CD4-positive, CD25-positive, alpha-beta regulatory T cell (primary cell): Measurements from ENCODE around the gene MAPKAP1. TPM values are rescaled to one million over a fixed set of nuclear protein-coding genes. Genes with fewer than 3 reads are reported as not detected.

Experiments
- ATAC-seq, 2 donors: fragments of 150-1000 bp; cut with Tn5 transposase; one replicate each; pipeline ENCODE4 v1.10.0; 2021; ENCODE audit warnings: low read depth in 2 of 2, moderate number of reproducible peaks in 2 of 2, moderate library complexity in 1 of 2
- DNase-seq, 3 donors: peaks; one replicate each; pipeline versions ENCODE4 v3.0.0 to v3.0.0-alpha.2; 2012 to 2022; ENCODE audit warnings: mixed read lengths in 1 of 3
- H3K27ac ChIP-seq: one replicate; pipeline ENCODE4 v1.7.0; 2013; ENCODE audit warnings: mild to moderate bottlenecking, low read length; ENCODE audit not compliant: insufficient read depth, poor library complexity, severe bottlenecking
- H3K27me3 ChIP-seq: one replicate; pipeline ENCODE4 v1.7.0; 2013; ENCODE audit warnings: low read length; ENCODE audit not compliant: control insufficient read depth, insufficient read depth
- H3K36me3 ChIP-seq: one replicate; pipeline ENCODE4 v1.7.0; 2013; ENCODE audit warnings: mild to moderate bottlenecking, low read length, moderate library complexity; ENCODE audit not compliant: control insufficient read depth, insufficient read depth
- H3K4me1 ChIP-seq: 2 replicates; pipeline ENCODE4 v1.7.0; 2013; ENCODE audit warnings: mild to moderate bottlenecking, low read length; ENCODE audit not compliant: insufficient read depth, control insufficient read depth, poor library complexity, severe bottlenecking
- H3K4me3 ChIP-seq: one replicate; pipeline ENCODE4 v1.7.0; 2013; ENCODE audit warnings: low read depth, mild to moderate bottlenecking, low read length, moderate library complexity
- H3K9me3 ChIP-seq, 2 experiments: 1 replicate in 1 of 2; 2 replicates in 1 of 2; pipeline ENCODE4 v1.7.0; 2013; ENCODE audit warnings: low read length in 2 of 2, mild to moderate bottlenecking in 1 of 2, moderate library complexity in 1 of 2; ENCODE audit not compliant: control insufficient read depth in 2 of 2
- H3K27ac Mint-ChIP-seq, 3 donors: one replicate each; pipeline ENCODE4 v1.8.0; 2020 to 2022; ENCODE audit warnings: mild to moderate bottlenecking in 3 of 3, mixed read lengths in 3 of 3, moderate library complexity in 2 of 3
- H3K27me3 Mint-ChIP-seq: one replicate; pipeline ENCODE4 v1.8.0; 2022; ENCODE audit warnings: mild to moderate bottlenecking, mixed read lengths
- H3K36me3 Mint-ChIP-seq: one replicate; pipeline ENCODE4 v1.8.0; 2020; ENCODE audit warnings: mixed read lengths
- H3K4me1 Mint-ChIP-seq, 4 donors: one replicate each; pipeline ENCODE4 v1.8.0; 2020 to 2022; ENCODE audit warnings: mixed read lengths in 4 of 4, mild to moderate bottlenecking in 1 of 4
- H3K4me3 Mint-ChIP-seq, 4 donors: one replicate each; pipeline ENCODE4 v1.8.0; 2020 to 2022; ENCODE audit warnings: mild to moderate bottlenecking in 4 of 4, mixed read lengths in 4 of 4, moderate library complexity in 3 of 4
- H3K9me3 Mint-ChIP-seq, 7 donors: one replicate each; pipeline ENCODE4 v1.8.0; 2020 to 2022; ENCODE audit warnings: mixed read lengths in 7 of 7, mild to moderate bottlenecking in 3 of 7, moderate library complexity in 2 of 7
- polyA plus RNA-seq, 4 donors: library from polyadenylated mRNA; unstranded; fragments of 300-500 nt; fragmentation: Illumina TruSeq; gene quantifications; one replicate each; pipeline ENCODE4 v1.2.3, GENCODE V29; 2021
- total RNA-seq: library from RNA; stranded (reverse); gene quantifications from one replicate; pipeline ENCODE4 v1.2.3, GENCODE V29; 2022

The MAPKAP1 gene
- total and polyA plus RNA-seq, 5 donors from 2014 or later = 40.8 to 53.2 (median 47.3) TPM

DNA sequence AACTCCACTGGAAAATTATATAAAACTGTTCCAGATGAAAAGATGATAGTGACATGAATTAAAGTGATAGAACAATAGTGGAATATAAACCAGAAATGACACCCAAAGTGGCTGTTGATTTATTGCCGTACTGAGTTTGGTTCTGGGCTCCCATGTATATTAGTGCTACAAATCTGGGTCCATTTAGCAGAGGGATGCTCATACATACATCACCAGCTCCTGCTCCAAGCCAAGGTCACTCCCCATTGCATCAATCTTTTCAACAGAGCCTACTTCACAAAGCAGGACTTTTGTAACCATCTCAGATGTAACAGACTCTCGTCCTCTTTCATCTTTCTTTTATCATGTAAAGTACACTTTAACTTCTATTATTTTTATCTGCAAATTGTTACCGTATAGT is 236.8 kb downstream of the MAPKAP1 start:
- ATAC-seq (no peak), DNase-seq (no peak)
- peaks cover 0 to 5% (median 2%) of the 10 kb centered on the region in 4 donors for H3K4me1 Mint-ChIP-seq
- peak overlapping the region in 1 of 3 donors; percentile 76 for H3K27ac Mint-ChIP-seq
- H3K36me3 Mint-ChIP-seq = peaks cover 19% of the 10 kb centered on the region
- Histone ChIP-seq H3K27ac (no peak overlapping the region), H3K36me3 (peaks cover 28% of the 10 kb centered on the region), H3K9me3 (no peaks in the 10 kb centered on the region), H3K4me1 (no peaks in the 10 kb centered on the region), H3K27me3 (no peaks in the 10 kb centered on the region), H3K4me3 (no peak overlapping the region)
- peaks cover 0 to 1% (median 0%) of the 10 kb centered on the region in 7 donors for H3K9me3 Mint-ChIP-seq
- no peak overlapping the region for H3K4me3 Mint-ChIP-seq
- H3K27me3 Mint-ChIP-seq = no peaks in the 10 kb centered on the region

DNA sequence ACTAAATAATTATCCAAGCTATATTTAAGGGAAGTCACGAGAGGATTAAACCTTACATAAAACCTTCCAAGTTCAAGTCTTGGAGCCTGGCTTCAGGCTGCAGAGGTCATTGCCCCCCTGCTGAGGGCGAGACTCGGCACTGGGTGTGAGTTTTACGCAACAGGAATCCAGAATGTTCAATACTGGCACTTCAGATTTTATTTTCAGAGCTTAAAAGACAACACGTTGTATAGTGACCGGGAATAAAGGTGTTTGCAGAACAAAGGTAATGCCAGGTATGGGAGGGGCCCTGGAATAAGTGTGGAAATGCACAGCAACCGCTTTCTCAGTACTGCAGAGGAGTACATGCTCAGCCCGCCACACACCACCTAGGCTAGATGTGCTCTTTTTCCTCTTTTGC is 238.4 kb downstream of the MAPKAP1 start:
- DNase-seq = no peak
- H3K4me1 Mint-ChIP-seq = peaks cover 0 to 5% (median 2%) of the 10 kb centered on the region in 4 donors
- H3K36me3 Mint-ChIP-seq = peaks cover 18% of the 10 kb centered on the region
- H3K36me3 ChIP-seq = peaks cover 22% of the 10 kb centered on the region
- no peaks in the 10 kb centered on the region for H3K27me3 Mint-ChIP-seq
- ATAC-seq = no peak
- peaks cover 0 to 1% (median 0%) of the 10 kb centered on the region in 7 donors for H3K9me3 Mint-ChIP-seq
- no peak overlapping the region for H3K4me3 ChIP-seq
- H3K27ac ChIP-seq = no peak overlapping the region
- H3K4me1 ChIP-seq = no peaks in the 10 kb centered on the region
- H3K27ac Mint-ChIP-seq = no peak overlapping the region
- H3K9me3 ChIP-seq = no peaks in the 10 kb centered on the region
- H3K4me3 Mint-ChIP-seq = no peak overlapping the region
- no peaks in the 10 kb centered on the region for H3K27me3 ChIP-seq

DNA sequence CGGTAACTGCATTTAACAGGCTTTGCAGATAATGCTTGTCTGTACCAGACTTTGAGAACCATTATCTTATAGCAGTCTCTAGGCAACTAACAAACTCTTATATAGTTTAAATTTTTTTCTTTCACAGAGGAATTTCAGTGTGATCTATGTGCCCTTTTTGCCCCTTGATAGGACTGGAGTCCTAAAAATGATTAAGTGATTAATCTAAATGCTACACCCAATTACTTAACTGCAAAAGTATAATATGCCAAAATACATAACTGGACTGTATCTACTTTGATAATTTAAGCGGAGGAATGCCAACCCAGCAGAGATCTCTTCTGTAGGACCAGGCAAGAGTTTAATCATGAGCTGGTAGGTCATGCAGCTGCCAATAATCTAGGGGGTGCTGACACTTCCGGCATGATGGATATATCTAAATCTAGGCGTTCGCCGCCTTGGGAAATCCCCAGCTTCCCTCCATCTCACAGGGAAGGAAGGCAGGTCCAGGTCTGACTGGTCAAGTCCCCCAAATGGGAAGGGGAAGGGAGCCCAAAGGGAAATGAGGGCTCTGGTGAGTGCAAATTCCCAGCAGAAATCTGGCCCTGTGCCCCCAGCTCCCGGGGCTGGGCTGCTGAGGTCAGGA is 239.8 kb downstream of the MAPKAP1 start:
- Mint-ChIP-seq H3K36me3 (peaks cover 22% of the 10 kb centered on the region), H3K4me3 (no peak overlapping the region), H3K27ac (no peak overlapping the region), H3K4me1 (no peaks in the 10 kb centered on the region), H3K27me3 (no peaks in the 10 kb centered on the region), H3K9me3 (peaks cover 0 to 1% (median 0%) of the 10 kb centered on the region in 7 donors)
- no peaks in the 10 kb centered on the region for H3K4me1 ChIP-seq
- ATAC-seq (no peak), DNase-seq (no peak)
- H3K27me3 ChIP-seq = no peaks in the 10 kb centered on the region
- peaks cover 22% of the 10 kb centered on the region for H3K36me3 ChIP-seq
- no peak overlapping the region for H3K4me3 ChIP-seq
- H3K27ac ChIP-seq = no peak overlapping the region
- no peaks in the 10 kb centered on the region for H3K9me3 ChIP-seq

DNA sequence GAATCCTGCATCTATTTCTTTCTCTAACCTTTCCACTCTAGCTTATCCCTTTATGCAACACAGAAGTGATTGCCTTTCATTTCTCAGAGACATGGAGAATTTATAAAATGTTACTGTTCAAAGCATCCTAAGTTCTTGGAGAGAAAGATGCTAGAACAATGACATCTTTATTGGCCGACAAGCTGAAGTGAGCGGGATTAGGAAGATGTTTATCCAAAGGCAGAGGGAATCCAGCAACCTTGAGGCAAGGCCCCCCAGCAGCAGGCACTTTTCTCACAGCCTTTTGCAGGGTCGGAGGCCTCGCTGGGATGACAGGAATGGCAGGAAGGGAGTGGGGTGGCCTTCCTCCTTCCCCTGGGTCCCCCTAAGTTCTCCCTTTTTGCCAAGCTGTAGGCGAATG is 240.6 kb downstream of the MAPKAP1 start:
- Mint-ChIP-seq H3K4me1 (no peaks in the 10 kb centered on the region), H3K27me3 (no peaks in the 10 kb centered on the region), H3K4me3 (no peak overlapping the region), H3K36me3 (peaks cover 29% of the 10 kb centered on the region), H3K27ac (no peak overlapping the region), H3K9me3 (peaks cover 0 to 1% (median 0%) of the 10 kb centered on the region in 7 donors)
- peaks cover 25% of the 10 kb centered on the region for H3K36me3 ChIP-seq
- no peak for DNase-seq
- no peaks in the 10 kb centered on the region for H3K4me1 ChIP-seq
- no peaks in the 10 kb centered on the region for H3K27me3 ChIP-seq
- no peak overlapping the region for H3K27ac ChIP-seq
- no peak for ATAC-seq
- H3K9me3 ChIP-seq = no peaks in the 10 kb centered on the region
- H3K4me3 ChIP-seq = no peak overlapping the region

DNA sequence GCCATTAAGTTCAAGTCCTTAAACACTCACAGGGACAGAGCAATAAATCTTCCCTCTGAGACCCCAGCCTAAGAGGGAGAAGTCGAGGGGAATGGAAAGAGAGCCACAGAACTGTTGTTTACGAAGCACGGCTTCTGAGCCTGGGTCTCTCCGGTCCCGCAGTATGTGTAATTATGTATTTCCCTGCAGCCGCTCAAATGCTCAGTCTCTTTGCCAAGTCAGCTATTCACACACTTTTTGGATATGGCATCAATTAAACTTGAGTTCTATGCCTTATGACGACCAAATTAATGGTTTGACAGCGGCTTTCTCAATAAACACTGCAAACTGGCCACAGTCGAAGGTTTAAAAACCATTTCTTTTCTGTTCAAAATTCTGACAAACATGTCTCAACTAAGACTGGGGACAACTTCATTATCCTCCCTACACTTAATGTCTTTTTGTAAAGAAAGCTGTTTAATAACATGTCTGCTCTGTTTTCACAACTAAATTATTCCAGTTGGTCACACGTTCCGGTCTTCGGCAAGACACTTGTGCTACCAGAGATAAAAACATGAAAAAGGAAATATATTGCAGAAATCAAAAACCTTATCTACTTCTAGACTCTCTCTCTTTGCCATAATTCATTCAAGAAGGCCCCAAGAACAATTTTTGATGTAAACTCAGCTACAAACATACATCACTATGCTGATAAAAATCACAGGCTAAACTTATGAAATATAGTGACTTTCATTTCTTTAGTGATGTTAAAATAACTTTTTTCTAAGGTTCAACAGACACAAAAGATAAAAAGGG is 242.2 kb downstream of the MAPKAP1 start:
- H3K27me3 ChIP-seq = no peaks in the 10 kb centered on the region
- ATAC-seq (no peak), DNase-seq (no peak)
- Mint-ChIP-seq H3K4me1 (no peaks in the 10 kb centered on the region), H3K27me3 (no peaks in the 10 kb centered on the region), H3K27ac (no peak overlapping the region), H3K9me3 (no peaks in the 10 kb centered on the region), H3K36me3 (peaks cover 37% of the 10 kb centered on the region), H3K4me3 (no peak overlapping the region)
- no peak overlapping the region for H3K4me3 ChIP-seq
- H3K36me3 ChIP-seq = peaks cover 33% of the 10 kb centered on the region
- H3K9me3 ChIP-seq = no peaks in the 10 kb centered on the region
- no peaks in the 10 kb centered on the region for H3K4me1 ChIP-seq
- H3K27ac ChIP-seq = no peak overlapping the region

DNA sequence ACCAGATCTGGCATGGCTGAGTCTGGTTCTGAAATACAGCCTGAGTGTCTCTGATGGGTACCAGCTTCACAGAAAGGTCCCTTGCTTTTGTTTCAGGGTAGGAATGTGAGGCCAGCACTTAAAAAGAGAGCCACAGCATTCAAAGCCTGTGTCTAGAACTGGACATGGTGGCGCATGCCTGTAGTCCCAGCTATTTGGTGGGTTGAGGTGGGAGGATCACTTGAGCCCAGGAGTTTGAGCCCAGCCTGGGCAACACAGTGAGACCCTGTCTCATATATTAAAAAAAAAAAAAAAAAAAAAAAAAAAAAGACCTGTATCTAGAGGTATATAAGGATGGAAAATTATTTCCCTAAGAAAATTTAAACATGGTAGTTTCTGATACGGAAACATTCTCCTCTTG is 243.1 kb downstream of the MAPKAP1 start:
- no peaks in the 10 kb centered on the region for H3K27me3 Mint-ChIP-seq
- no peak overlapping the region for H3K4me3 Mint-ChIP-seq
- H3K4me1 Mint-ChIP-seq = no peaks in the 10 kb centered on the region
- Histone ChIP-seq H3K4me3 (no peak overlapping the region), H3K4me1 (no peaks in the 10 kb centered on the region), H3K9me3 (no peaks in the 10 kb centered on the region), H3K36me3 (peaks cover 28% of the 10 kb centered on the region), H3K27me3 (no peaks in the 10 kb centered on the region), H3K27ac (no peak overlapping the region)
- ATAC-seq (no peak), DNase-seq (no peak)
- no peaks in the 10 kb centered on the region for H3K9me3 Mint-ChIP-seq
- no peak overlapping the region for H3K27ac Mint-ChIP-seq
- H3K36me3 Mint-ChIP-seq = peaks cover 37% of the 10 kb centered on the region

DNA sequence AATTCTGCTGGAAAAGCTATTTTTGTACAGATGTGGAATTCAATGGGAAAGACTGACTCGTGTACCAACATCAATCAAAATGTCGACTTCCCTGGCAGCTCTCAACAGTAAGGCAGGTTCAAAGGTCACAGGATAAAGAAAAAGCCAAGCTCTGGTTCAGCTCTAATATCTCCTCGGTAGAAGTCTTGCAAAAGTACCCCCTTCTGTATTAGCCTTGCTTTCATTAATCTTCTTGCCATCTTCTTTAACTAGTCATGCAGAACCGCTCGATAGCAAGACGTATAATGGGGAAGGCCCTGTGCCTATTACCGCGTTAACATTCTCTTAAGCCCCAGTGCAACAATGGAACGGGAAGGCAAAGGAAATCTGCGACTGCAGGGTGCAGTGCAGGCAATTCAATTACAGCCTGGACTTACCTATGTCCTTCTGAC is 244.1 kb downstream of the MAPKAP1 start:
- Histone ChIP-seq H3K9me3 (peaks cover 0 to under 1% of the 10 kb centered on the region in 2 experiments), H3K27me3 (no peaks in the 10 kb centered on the region), H3K27ac (no peak overlapping the region), H3K36me3 (peaks cover 28% of the 10 kb centered on the region), H3K4me3 (no peak overlapping the region), H3K4me1 (no peaks in the 10 kb centered on the region)
- Mint-ChIP-seq H3K4me1 (no peaks in the 10 kb centered on the region), H3K4me3 (no peak overlapping the region), H3K27me3 (no peaks in the 10 kb centered on the region), H3K9me3 (peaks cover 0 to under 1% (median 0%) of the 10 kb centered on the region in 7 donors), H3K27ac (no peak overlapping the region), H3K36me3 (peaks cover 38% of the 10 kb centered on the region)
- no peak for DNase-seq
- ATAC-seq = no peak
